Measurements from ENCODE around the gene FBLIM1.
"Not testable (repeated sequence)": the region's sequence is repeated elsewhere in the genome, so short reads cannot be mapped to it uniquely, and the experiment has no call there.

The FBLIM1 gene

DNA sequence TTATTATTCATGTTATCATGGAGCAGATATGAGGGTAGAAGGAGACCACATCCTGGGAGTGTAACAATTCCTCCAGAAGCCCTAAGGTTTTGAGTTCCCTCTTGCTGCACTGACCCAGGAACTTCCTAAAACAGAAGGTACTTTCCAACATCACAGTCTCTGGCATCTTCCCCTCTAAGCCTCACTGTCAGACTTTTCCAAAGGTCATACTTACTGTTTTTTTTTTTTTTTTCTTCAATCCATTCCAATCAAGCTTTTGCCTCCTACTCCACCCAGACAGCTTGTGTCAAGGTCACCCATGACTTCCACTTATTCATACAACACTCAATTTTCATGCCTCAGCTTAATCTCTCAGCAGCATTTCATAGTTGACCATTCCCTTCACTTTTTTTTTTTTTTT lies 67.2 kb downstream of the FBLIM1 start:
- no peak for DNase-seq

DNA sequence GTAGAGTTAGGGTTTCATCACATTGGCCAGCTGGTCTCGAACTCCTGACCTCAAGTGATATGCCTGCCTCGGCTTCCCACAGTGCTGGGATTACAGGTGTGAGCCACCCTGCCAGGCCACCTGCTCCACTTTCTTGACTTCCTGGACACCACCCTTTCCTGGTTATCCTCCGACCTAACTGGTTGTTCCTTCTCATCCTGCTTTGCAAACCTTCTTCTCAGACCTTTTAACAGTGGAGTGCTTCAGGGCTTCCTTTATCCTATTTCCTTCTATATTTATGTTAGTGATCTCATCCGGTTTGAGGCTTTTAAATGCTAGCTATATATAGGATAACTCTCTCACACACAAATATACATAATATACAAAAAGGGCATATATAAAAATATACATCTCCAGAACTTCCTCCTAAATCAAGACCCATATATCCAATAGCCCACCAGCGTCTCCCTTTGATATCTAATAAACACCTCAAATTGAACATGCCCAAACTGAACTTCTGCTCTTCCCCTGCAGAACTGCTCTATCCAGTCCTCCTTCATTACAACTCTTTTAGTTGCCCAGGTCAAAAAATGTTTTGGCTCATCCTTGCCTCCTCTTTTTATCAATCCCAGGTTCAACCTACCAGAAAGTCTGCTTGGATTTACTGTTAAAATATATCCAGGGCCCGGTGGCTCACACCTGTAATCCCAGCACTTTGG lies 68.4 kb downstream of the FBLIM1 start:
- no peak for DNase-seq

DNA sequence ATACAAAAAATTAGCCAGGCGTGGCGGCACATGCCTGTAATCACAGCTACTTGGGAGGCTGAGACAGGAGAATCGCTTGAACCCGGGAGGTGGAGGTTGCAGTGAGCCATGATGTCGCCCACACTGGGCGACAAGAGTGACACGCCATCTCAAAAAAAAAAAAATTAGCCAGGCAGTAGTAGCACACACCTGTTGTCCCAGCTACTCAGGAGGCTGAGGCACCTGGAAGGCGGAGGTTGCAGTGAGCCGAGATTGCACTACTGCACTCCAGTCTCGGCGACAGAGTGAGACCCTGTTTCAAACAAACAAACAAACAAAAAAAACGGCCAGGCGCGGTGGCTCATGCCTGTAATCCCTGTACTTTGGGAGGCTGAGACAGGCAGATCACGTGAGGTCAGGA lies 69.0 kb downstream of the FBLIM1 start:
- not testable (repeated sequence) for DNase-seq

DNA sequence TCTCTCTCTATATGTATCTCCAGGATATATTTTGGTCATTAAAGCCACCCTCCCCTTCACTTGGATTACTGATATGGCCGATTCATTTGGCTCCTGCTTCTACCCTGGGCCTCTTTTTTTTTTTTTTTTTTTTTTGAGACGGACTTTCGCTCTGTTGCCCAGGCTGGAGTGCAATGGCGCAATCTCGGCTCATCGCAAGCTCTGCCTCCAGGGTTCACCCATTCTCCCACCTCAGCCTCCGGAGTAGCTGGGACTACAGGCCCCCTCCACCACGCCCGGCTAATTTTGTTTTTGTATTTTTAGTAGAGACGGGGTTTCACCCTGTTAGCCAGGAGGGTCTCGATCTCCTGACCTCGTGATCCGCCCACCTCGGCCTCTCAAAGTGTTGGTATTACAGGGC lies 70.3 kb downstream of the FBLIM1 start:
- not testable (repeated sequence) for DNase-seq

DNA sequence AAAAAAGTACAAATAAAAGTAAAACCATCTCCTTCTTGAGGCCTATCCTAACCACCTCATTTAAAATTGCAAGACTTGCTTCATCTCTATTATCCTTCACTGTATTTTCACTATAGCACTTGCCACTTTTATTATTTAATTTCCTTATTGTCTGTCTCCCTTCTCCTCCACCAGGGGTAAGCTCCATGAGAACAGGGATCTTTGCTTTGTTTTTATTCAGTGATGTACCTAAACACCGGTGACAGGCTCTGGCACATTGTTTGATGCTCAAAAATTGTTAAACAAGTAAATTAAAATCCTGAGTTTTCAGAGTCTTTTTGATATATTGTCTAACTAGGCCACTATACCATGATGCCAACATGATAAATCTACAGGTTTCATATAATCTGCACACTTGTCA lies 71.7 kb downstream of the FBLIM1 start:
- DNase-seq: peak; percentile 25

DNA sequence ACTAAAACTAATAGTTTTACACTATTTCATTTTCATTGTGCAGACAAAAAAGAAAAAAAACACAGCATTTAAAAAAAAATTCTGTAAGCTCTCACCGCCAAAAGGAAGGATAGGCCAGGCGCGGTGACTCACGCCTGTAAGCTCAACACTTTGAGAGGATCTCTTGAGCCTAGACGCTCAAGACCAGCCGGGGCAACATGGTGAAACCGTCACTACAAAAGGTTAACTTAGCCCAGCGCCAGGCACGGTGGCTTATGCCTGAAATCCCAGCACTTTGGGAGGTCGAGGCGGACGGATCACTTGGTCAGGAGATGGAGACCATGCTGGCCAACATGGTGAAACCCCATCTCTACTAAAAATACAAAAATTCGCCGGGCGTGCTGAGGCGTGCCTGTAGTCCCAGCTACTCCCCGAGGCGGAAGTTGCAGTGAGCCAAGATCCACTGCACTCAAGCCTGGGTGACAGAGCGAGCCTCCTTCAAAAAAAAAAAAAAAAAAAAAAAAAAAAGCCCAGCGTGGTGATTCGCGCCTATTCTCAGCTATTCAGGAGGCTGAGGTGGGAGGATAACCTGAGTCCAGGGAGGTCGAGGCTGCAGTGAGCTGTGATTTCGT lies 74.6 kb downstream of the FBLIM1 start:
- DNase-seq: peak; percentile 89

DNA sequence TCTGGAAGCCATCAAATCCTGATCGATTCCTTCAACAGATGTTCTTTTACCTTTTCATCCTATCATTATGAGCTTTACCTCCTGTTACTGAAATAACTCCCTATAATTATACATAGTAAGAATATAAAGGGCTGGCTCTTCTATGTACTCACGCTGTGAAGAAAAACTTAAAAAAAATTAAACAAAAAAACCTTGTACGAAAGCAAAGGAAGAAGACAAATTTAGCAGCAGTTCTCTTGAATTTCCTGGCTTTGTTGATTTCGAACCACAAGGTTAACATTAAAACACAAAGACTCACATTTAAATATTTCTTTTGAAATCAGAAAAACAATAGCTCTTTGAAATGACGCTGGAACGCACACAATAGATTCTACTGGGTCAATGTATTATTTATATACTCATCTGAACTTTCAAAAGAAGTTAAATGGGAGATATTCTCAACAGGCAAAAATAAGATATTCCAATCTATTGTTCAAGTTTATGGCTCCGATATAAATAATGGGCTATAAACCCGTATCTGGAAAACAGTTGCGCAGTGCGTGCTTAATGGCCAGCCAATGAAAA lies 75.3 kb downstream of the FBLIM1 start:
- DNase-seq: no peak

DNA sequence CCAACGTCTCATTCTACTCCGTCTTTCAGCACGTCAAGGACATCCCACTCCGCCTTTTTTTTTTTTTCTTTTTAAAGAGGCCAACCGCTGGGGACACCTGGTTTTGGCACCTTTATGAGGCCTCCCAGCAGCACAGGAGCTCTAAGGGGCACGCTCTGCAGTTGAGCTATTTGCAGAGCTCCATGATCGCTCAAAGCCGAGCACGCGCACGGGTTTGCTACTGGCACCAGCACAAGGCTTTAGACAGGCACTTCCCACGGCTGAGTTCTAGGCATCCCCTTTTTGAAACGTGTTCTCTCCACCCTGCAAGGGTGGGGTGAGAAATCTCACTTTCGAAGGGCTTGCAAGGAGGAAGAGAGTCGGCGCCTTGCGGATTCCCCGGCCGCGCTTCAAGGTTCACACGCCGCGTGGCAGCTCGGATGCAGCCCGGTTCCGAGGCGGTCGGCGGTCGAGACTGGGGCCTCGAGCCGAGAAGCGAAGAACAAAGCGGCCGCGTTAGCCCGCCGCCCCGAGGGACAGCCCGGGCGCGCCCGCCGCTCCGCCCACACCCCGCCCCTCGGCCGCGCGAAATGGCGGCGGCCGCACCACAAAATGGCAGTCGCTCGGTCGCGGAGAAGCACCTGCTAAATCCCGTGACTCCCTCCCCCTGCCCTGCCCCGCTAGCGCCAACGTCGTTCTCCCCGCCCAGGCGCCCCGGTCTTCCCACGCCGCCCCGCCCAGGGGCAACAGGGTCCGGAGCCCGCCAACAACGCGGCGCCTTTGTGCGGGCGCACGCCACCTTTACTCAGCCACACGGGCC lies 76.0 kb downstream of the FBLIM1 start:
- DNase-seq: peak; percentile 98

DNA sequence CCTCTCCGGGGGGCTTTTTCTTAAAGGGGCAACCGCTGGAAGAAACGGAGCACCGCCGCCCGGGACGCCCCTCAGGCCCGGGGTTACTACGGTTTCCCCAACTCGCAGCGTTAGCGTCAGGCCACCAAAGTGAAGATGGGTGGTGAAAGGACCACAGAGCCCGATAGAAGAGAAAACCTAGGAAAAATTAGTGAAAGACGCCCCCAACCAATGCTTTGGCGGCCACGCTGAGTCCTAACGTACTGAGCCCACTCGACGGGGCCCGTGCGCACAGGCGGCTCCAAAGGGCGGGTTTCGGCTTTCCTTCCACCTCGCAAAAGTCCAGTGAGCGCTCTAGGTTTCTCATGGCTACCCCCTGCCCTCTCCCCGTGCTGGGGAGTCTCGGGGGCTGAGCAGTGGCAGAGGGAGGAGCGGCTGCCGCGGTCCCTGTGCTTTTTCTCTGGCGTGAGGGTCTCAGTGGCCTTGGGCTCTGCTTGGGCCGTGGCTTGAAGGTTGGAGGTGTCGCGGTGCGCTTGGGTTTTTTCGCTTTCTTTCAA lies 76.7 kb downstream of the FBLIM1 start:
- DNase-seq: no peak

DNA sequence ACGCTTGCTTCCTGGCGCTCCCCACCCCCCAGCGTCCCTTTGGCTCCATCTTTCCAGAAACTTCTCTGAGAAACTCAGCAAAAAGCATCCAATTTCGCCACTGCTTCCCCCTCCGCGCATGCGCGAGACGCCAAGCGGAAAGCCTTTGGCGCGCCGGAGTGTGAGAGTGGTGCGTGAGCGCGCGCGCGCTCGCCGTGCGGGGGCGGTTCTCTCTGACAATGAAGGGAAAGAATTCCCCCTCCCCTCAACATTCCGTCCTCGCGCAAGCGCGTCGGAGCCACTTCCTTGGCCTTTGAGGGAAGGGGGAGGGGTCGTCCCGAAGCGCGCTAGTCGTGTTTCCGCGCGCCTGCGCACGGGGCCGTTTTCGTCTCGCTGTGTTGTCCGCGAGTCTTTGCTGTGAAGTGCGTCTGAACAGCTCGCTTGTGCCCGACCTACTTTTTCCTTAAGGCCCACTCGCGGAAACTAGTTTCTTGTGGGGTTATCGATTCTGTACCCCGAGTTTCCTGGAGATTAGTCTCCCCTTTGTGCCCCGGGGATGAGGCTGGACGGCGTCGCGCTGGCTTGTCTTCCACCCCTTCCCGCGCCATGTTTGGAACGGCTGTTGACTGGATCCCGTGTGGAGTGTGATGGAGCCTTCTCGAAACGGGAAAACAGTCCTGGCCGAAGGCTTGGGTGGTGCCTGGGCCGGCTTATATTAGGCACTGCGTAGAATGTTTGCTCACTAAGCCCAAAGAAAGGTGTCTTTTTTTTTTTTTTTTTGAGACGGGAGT lies 77.3 kb downstream of the FBLIM1 start:
- peak; percentile 98 for DNase-seq

Data from DMS79 treated with DMSO at 0.1 percent for 48 hours (cell line).